Measurements from ENCODE around the gene CFAP100.

DNA sequence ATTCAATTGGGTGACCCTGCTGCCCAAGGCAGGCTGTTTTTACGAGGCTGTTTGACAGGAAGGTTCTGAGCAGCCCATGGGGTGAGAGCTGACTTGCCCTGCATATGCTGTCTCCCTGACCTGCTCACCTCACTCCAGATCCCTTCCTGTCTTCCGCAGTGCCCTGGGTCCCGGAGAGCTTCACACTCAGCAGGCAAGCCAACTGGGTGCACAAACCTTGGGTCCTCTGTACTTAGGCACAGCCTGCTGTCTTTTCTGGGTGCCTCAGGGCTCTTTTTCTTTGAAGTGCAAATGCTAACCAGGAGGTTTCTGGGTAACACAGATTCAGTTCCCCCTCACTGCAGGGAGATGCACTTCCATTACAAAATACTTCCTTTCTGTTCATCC is 48.1 kb downstream of the CFAP100 start:
- TF ChIP-seq, protein P1, sequence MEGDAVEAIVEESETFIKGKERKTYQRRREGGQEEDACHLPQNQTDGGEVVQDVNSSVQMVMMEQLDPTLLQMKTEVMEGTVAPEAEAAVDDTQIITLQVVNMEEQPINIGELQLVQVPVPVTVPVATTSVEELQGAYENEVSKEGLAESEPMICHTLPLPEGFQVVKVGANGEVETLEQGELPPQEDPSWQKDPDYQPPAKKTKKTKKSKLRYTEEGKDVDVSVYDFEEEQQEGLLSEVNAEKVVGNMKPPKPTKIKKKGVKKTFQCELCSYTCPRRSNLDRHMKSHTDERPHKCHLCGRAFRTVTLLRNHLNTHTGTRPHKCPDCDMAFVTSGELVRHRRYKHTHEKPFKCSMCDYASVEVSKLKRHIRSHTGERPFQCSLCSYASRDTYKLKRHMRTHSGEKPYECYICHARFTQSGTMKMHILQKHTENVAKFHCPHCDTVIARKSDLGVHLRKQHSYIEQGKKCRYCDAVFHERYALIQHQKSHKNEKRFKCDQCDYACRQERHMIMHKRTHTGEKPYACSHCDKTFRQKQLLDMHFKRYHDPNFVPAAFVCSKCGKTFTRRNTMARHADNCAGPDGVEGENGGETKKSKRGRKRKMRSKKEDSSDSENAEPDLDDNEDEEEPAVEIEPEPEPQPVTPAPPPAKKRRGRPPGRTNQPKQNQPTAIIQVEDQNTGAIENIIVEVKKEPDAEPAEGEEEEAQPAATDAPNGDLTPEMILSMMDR (IDR thresholded peaks at IDR 0.05; ENCODE audit: poor library complexity), result no peak
- no peak for TF ChIP-seq EZH2 (IDR thresholded peaks at IDR 0.05; ENCODE audit: borderline replicate concordance)

Data from hepatocyte (in vitro differentiated cells).